Upper lobe of left lung (tissue), 6 donors: ENCODE data around the gene PARP12. TPM values are rescaled to one million over a fixed set of nuclear protein-coding genes. Genes with fewer than 3 reads are reported as not detected.

Experiments
- ATAC-seq, 2 donors: fragments of 200-7000 bp; cut with Tn5 transposase; one replicate each; pipeline ENCODE4 v1.9.1; 2022; ENCODE audit warnings: mild to moderate bottlenecking in 2 of 2, moderate library complexity in 2 of 2; ENCODE audit not compliant: low FRiP score in 2 of 2
- DNase-seq, 2 donors: peaks; one replicate each; pipeline ENCODE4 v3.0.0-alpha.2; 2019 to 2020
- H3K27ac ChIP-seq, 4 donors: fragments of 200-600 bp; sonication (generic); one replicate each; pipeline ENCODE4 v1.5.1; 2016 to 2019
- H3K27me3 ChIP-seq, 4 donors: fragments of 200-600 bp; sonication (generic); one replicate each; pipeline ENCODE4 v1.5.1; 2017 to 2019
- H3K36me3 ChIP-seq, 4 donors: fragments of 200-600 bp; sonication (generic); one replicate each; pipeline ENCODE4 v1.5.1; 2016 to 2019
- H3K4me1 ChIP-seq, 4 donors: fragments of 200-600 bp; sonication (generic); one replicate each; pipeline ENCODE4 v1.5.1; 2018 to 2019
- H3K4me3 ChIP-seq, 4 donors: fragments of 200-600 bp; sonication (generic); one replicate each; pipeline ENCODE4 v1.5.1; 2017 to 2019; ENCODE audit warnings: mild to moderate bottlenecking in 2 of 4, moderate library complexity in 1 of 4
- H3K9me3 ChIP-seq, 4 donors: fragments of 200-600 bp; sonication (generic); one replicate each; pipeline ENCODE4 v1.5.1; 2018 to 2019
- EP300 ChIP-seq, 4 donors: sonication (generic); formaldehyde crosslinking; IDR thresholded peaks; one replicate each; pipeline ENCODE4 v1.5.1; 2017; ENCODE audit warnings: antibody characterized with exemption in 4 of 4, control low read depth in 2 of 4
- POLR2A ChIP-seq, 4 donors: fragments of 450-650 bp; IDR thresholded peaks; one replicate each; pipeline ENCODE4 v1.5.1; 2016 to 2017; ENCODE audit warnings: antibody characterized with exemption in 4 of 4, mild to moderate bottlenecking in 2 of 4
- POLR2AphosphoS5 ChIP-seq, 2 donors: sonication (generic); formaldehyde crosslinking; IDR thresholded peaks; one replicate each; pipeline ENCODE4 v1.5.1; 2017; ENCODE audit warnings: antibody characterized with exemption in 2 of 2
- WGBS, 2 donors: methylation state at CpG; one replicate each; pipeline ENCODE4 v1.1.5; 2017 to 2018; 5-methylcytosine and 5-hydroxymethylcytosine counted together
- total RNA-seq, 6 donors: library from RNA; depleted of rRNA in 4 of 6; stranded (reverse); fragments of >200 nt in 4 of 6; gene quantifications; one replicate each; pipeline versions ENCODE4 v1.1.0 to v1.2.1, GENCODE V29; 2016 to 2021
- TF ChIP-seq, protein P1 (sequence below), 6 experiments: fragments of 450-650 bp in 4 of 6; fragments of 200-600 bp in 2 of 6; sonication (generic) in 2 of 6; IDR thresholded peaks; one replicate each; pipeline ENCODE4 v1.5.1; 2016 to 2019; ENCODE audit warnings: antibody characterized with exemption in 6 of 6
- donor health status: DM: no; HTN: no; CAD: no; lungs with moderate emphysema.
- donor health status: DM: no; HTN: yes; CAD: no; lungs with severe emphysema.

PARP12 gene
- total RNA-seq, 6 donors from 2014 or later, result 74.8 to 151 (median 100) TPM

GRCh38 chr7:140008755-140009610 lies 53.8 kb downstream of the PARP12 start:
- no peak overlapping the region for H3K4me3 ChIP-seq
- no peak for DNase-seq
- H3K27me3 ChIP-seq, result no peaks in the 10 kb centered on the region
- H3K9me3 ChIP-seq, result no peaks in the 10 kb centered on the region
- no peak for ATAC-seq
- TF ChIP-seq EP300 (IDR thresholded peaks at IDR 0.05) (no peak), POLR2AphosphoS5 (IDR thresholded peaks at IDR 0.05) (no peak), POLR2A (IDR thresholded peaks at IDR 0.05) (no peak)
- TF ChIP-seq, protein P1, sequence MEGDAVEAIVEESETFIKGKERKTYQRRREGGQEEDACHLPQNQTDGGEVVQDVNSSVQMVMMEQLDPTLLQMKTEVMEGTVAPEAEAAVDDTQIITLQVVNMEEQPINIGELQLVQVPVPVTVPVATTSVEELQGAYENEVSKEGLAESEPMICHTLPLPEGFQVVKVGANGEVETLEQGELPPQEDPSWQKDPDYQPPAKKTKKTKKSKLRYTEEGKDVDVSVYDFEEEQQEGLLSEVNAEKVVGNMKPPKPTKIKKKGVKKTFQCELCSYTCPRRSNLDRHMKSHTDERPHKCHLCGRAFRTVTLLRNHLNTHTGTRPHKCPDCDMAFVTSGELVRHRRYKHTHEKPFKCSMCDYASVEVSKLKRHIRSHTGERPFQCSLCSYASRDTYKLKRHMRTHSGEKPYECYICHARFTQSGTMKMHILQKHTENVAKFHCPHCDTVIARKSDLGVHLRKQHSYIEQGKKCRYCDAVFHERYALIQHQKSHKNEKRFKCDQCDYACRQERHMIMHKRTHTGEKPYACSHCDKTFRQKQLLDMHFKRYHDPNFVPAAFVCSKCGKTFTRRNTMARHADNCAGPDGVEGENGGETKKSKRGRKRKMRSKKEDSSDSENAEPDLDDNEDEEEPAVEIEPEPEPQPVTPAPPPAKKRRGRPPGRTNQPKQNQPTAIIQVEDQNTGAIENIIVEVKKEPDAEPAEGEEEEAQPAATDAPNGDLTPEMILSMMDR (IDR thresholded peaks at IDR 0.05), result no peak
- no peaks in the 10 kb centered on the region for H3K4me1 ChIP-seq
- H3K36me3 ChIP-seq, result peaks cover 0 to 9% (median 0%) of the 10 kb centered on the region in 4 donors
- WGBS, 2 donors, result 87 to 90% methylated on average over 8 to 14 of the region's 16 CpGs
- H3K27ac ChIP-seq, result no peak overlapping the region

- ATAC-seq (no peak), DNase-seq (no peak)
- Histone ChIP-seq H3K27ac (no peak overlapping the region), H3K9me3 (no peaks in the 10 kb centered on the region), H3K4me3 (no peak overlapping the region), H3K4me1 (no peaks in the 10 kb centered on the region), H3K36me3 (peaks cover 0 to 9% (median 0%) of the 10 kb centered on the region in 4 donors), H3K27me3 (no peaks in the 10 kb centered on the region)
- TF ChIP-seq POLR2AphosphoS5 (IDR thresholded peaks at IDR 0.05) (no peak), POLR2A (IDR thresholded peaks at IDR 0.05) (no peak)
- 92 to 94% methylated on average over 10 to 11 of the region's 11 CpGs for WGBS, 2 donors
These were observed 55.6 kb downstream of the PARP12 start for GRCh38 chr7:140007051-140007690.

- 96 to 97% methylated on average over 10 of the region's 10 CpGs for WGBS, 2 donors
- no peaks in the 10 kb centered on the region for H3K4me1 ChIP-seq
- H3K36me3 ChIP-seq, result peaks cover 0 to 9% (median 0%) of the 10 kb centered on the region in 4 donors
- no peaks in the 10 kb centered on the region for H3K27me3 ChIP-seq
- no peak overlapping the region for H3K27ac ChIP-seq
- no peaks in the 10 kb centered on the region for H3K9me3 ChIP-seq
- H3K4me3 ChIP-seq, result no peak overlapping the region
- ATAC-seq, result no peak
- DNase-seq, result no peak
- TF ChIP-seq, protein P1 (IDR thresholded peaks at IDR 0.05), result no peak
- TF ChIP-seq EP300 (IDR thresholded peaks at IDR 0.05) (no peak), POLR2AphosphoS5 (IDR thresholded peaks at IDR 0.05) (no peak), POLR2A (IDR thresholded peaks at IDR 0.05) (no peak)
These were observed 56.2 kb downstream of the PARP12 start for GRCh38 chr7:140006600-140006999.

- Histone ChIP-seq H3K27me3 (no peaks in the 10 kb centered on the region), H3K9me3 (no peaks in the 10 kb centered on the region), H3K36me3 (peaks cover 0 to 9% (median 0%) of the 10 kb centered on the region in 4 donors), H3K4me3 (no peak overlapping the region), H3K4me1 (no peaks in the 10 kb centered on the region), H3K27ac (no peak overlapping the region)
- no peak for ATAC-seq
- WGBS, 2 donors, result 65 to 86% methylated on average over 5 to 13 of the region's 13 CpGs
- DNase-seq, result no peak
- TF ChIP-seq, protein P1 (IDR thresholded peaks at IDR 0.05), result no peak
- TF ChIP-seq POLR2A (IDR thresholded peaks at IDR 0.05), result no peak
- no peak for TF ChIP-seq POLR2AphosphoS5 (IDR thresholded peaks at IDR 0.05)
- TF ChIP-seq EP300 (IDR thresholded peaks at IDR 0.05), result no peak
These were observed 56.8 kb downstream of the PARP12 start for GRCh38 chr7:140005754-140006503.

- Histone ChIP-seq H3K4me1 (no peaks in the 10 kb centered on the region), H3K27ac (no peak overlapping the region), H3K27me3 (no peaks in the 10 kb centered on the region), H3K4me3 (no peak overlapping the region), H3K9me3 (no peaks in the 10 kb centered on the region), H3K36me3 (peaks cover 0 to 9% (median 0%) of the 10 kb centered on the region in 4 donors)
- no peak for TF ChIP-seq POLR2AphosphoS5 (IDR thresholded peaks at IDR 0.05)
- no peak for TF ChIP-seq EP300 (IDR thresholded peaks at IDR 0.05)
- TF ChIP-seq, protein P1 (IDR thresholded peaks at IDR 0.05), result no peak
- TF ChIP-seq POLR2A (IDR thresholded peaks at IDR 0.05), result no peak
- no peak for DNase-seq
- no peak for ATAC-seq
- WGBS, 2 donors, result 83 to 85% methylated on average over 7 of the region's 7 CpGs
These were observed 57.4 kb downstream of the PARP12 start for GRCh38 chr7:140005341-140005740.
